ENCODE results near the gene PHF21B. TPM values are rescaled to one million over a fixed set of nuclear protein-coding genes. Genes with fewer than 3 reads are reported as not detected.
"Not testable (repeated sequence)": the region's sequence is repeated elsewhere in the genome, so short reads cannot be mapped to it uniquely, and the experiment has no call there.

Gene PHF21B
- total and polyA plus RNA-seq, 4 donors = 3.3 to 12.7 (median 9.2) TPM

GRCh38 chr22:44907765-44908737 lies 101.8 kb downstream of the PHF21B start:
- peaks cover 2% of the 10 kb centered on the region for H3K9me3 ChIP-seq (ENCODE audit: control insufficient read depth, insufficient read depth, low read length)
- 87% methylated on average over 18 of the region's 21 CpGs for WGBS (ENCODE audit: insufficient coverage)
- no peak overlapping the region for H3K27ac ChIP-seq (ENCODE audit: low read depth, low read length)
- no peak overlapping the region for H3K4me3 ChIP-seq (ENCODE audit: low read depth, low read length)
- H3K4me1 ChIP-seq (ENCODE audit: control insufficient read depth, insufficient read depth, low read length) = no peaks in the 10 kb centered on the region
- DNase-seq (ENCODE audit: low read depth in 4 of 6, low spot score in 6 of 6) = no peak
- H3K36me3 ChIP-seq (ENCODE audit: control insufficient read depth, insufficient read depth, low read length) = peaks cover 61% of the 10 kb centered on the region
- H3K27me3 ChIP-seq (ENCODE audit: control insufficient read depth, insufficient read depth, low read length) = no peaks in the 10 kb centered on the region

- Histone ChIP-seq H3K27ac (ENCODE audit: low read depth, low read length) (no peak overlapping the region), H3K36me3 (ENCODE audit: control insufficient read depth, insufficient read depth, low read length) (peaks cover 54% of the 10 kb centered on the region), H3K4me3 (ENCODE audit: low read depth, low read length) (no peak overlapping the region), H3K27me3 (ENCODE audit: control insufficient read depth, insufficient read depth, low read length) (no peaks in the 10 kb centered on the region), H3K9me3 (ENCODE audit: control insufficient read depth, insufficient read depth, low read length) (peaks cover 2% of the 10 kb centered on the region), H3K4me1 (ENCODE audit: control insufficient read depth, insufficient read depth, low read length) (no peaks in the 10 kb centered on the region)
- DNase-seq (ENCODE audit: low read depth in 4 of 6, low spot score in 6 of 6) = no peak
- WGBS (ENCODE audit: insufficient coverage) = 100% methylated on average over 16 of the region's 18 CpGs
Measured at GRCh38 chr22:44906999-44907644, 102.7 kb downstream of the PHF21B start.

DNA sequence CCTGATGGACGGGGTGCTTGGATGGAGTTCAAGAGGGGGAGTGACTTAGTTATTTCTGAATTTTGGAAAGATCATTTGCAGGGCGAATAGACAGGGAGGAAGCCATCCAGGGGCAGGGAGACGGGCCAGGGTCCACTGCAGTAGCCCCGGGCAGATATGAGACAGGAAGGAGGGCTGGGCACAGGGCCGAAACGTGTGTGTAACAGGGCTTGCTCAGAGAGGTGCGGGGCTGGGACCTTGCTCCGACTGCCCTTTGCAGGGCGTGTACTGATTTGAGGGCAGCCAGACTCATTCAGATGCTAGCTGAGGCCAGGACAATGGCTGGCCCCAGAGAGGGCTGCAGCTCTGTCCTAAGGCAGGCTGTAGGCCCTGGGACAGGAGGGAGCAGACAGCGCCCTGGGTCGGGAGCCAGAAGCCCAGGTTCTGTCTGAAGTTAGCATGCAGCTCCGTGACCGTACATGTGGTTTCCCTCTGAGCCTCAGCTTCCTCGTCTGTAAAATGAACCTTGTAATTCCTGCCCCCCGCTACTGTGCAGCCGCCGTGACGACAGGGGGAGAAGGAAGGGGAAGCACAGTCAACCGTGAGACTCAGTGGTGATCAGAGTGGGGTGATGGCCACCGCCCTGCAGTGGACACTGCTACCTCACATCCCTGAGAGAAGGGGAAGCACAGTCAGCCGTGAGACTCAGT lies 103.4 kb downstream of the PHF21B start:
- H3K4me1 ChIP-seq (ENCODE audit: control insufficient read depth, insufficient read depth, low read length) = no peaks in the 10 kb centered on the region
- H3K36me3 ChIP-seq (ENCODE audit: control insufficient read depth, insufficient read depth, low read length) = peaks cover 51% of the 10 kb centered on the region
- no peak overlapping the region for H3K4me3 ChIP-seq (ENCODE audit: low read depth, low read length)
- peaks cover 7% of the 10 kb centered on the region for H3K9me3 ChIP-seq (ENCODE audit: control insufficient read depth, insufficient read depth, low read length)
- DNase-seq (ENCODE audit: low read depth in 4 of 6, low spot score in 6 of 6) = no peak
- H3K27me3 ChIP-seq (ENCODE audit: control insufficient read depth, insufficient read depth, low read length) = no peaks in the 10 kb centered on the region
- no peak overlapping the region for H3K27ac ChIP-seq (ENCODE audit: low read depth, low read length)
- 92% methylated on average over 20 of the region's 21 CpGs for WGBS (ENCODE audit: insufficient coverage)

GRCh38 chr22:44904492-44905152 lies 105.2 kb downstream of the PHF21B start:
- Histone ChIP-seq H3K9me3 (ENCODE audit: control insufficient read depth, insufficient read depth, low read length) (peaks cover 15% of the 10 kb centered on the region), H3K36me3 (ENCODE audit: control insufficient read depth, insufficient read depth, low read length) (peaks cover 45% of the 10 kb centered on the region)
- H3K4me3 ChIP-seq (ENCODE audit: low read depth, low read length); H3K27me3 ChIP-seq (ENCODE audit: control insufficient read depth, insufficient read depth, low read length); H3K27ac ChIP-seq (ENCODE audit: low read depth, low read length); H3K4me1 ChIP-seq (ENCODE audit: control insufficient read depth, insufficient read depth, low read length); DNase-seq (ENCODE audit: low read depth in 4 of 6, low spot score in 6 of 6): not testable (repeated sequence)
- 80% methylated on average over 3 of the region's 5 CpGs for WGBS (ENCODE audit: insufficient coverage)

GRCh38 chr22:44903164-44903563 lies 106.6 kb downstream of the PHF21B start:
- H3K36me3 ChIP-seq (ENCODE audit: control insufficient read depth, insufficient read depth, low read length) = peaks cover 37% of the 10 kb centered on the region
- H3K4me1 ChIP-seq (ENCODE audit: control insufficient read depth, insufficient read depth, low read length); H3K4me3 ChIP-seq (ENCODE audit: low read depth, low read length); H3K27ac ChIP-seq (ENCODE audit: low read depth, low read length); H3K27me3 ChIP-seq (ENCODE audit: control insufficient read depth, insufficient read depth, low read length); DNase-seq (ENCODE audit: low read depth in 4 of 6, low spot score in 6 of 6): not testable (repeated sequence)
- WGBS (ENCODE audit: insufficient coverage) = no CpG with 5 or more reads among the region's 2 CpGs
- peaks cover 15% of the 10 kb centered on the region for H3K9me3 ChIP-seq (ENCODE audit: control insufficient read depth, insufficient read depth, low read length)

DNA sequence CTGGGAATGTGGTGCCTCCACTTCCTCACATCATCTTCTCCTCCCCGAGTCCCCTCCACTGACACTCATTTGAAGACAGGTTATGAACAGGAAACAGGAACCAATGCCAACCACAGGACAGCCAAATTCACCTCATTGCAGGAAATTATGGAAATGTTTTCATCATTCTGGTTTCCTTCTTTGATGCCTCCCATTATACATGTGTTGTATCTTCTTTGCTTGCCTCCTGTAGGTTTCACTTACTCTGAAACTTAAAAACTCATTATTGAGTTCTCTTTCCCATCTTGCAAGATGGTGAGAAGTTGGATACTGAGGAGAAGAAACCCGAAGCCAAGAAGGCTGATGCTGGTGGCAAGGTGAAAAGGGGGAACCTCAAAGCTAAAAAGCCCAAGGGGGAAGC lies 108.5 kb downstream of the PHF21B start:
- Histone ChIP-seq H3K4me1 (ENCODE audit: control insufficient read depth, insufficient read depth, low read length) (no peaks in the 10 kb centered on the region), H3K9me3 (ENCODE audit: control insufficient read depth, insufficient read depth, low read length) (peaks cover 15% of the 10 kb centered on the region), H3K36me3 (ENCODE audit: control insufficient read depth, insufficient read depth, low read length) (peaks cover 19% of the 10 kb centered on the region), H3K4me3 (ENCODE audit: low read depth, low read length) (no peak overlapping the region), H3K27me3 (ENCODE audit: control insufficient read depth, insufficient read depth, low read length) (no peaks in the 10 kb centered on the region), H3K27ac (ENCODE audit: low read depth, low read length) (no peak overlapping the region)
- no CpG with 5 or more reads among the region's 2 CpGs for WGBS (ENCODE audit: insufficient coverage)
- peak in 1 of 6 donors; percentile 8 for DNase-seq (ENCODE audit: low read depth in 4 of 6, low spot score in 6 of 6)

GRCh38 chr22:44898236-44898635 lies 111.6 kb downstream of the PHF21B start:
- Histone ChIP-seq H3K27me3 (ENCODE audit: control insufficient read depth, insufficient read depth, low read length) (no peaks in the 10 kb centered on the region), H3K36me3 (ENCODE audit: control insufficient read depth, insufficient read depth, low read length) (peaks cover 35% of the 10 kb centered on the region), H3K9me3 (ENCODE audit: control insufficient read depth, insufficient read depth, low read length) (peaks cover 15% of the 10 kb centered on the region), H3K4me3 (ENCODE audit: low read depth, low read length) (no peak overlapping the region), H3K27ac (ENCODE audit: low read depth, low read length) (no peak overlapping the region), H3K4me1 (ENCODE audit: control insufficient read depth, insufficient read depth, low read length) (no peaks in the 10 kb centered on the region)
- no peak for DNase-seq (ENCODE audit: low read depth in 4 of 6, low spot score in 6 of 6)
- 95% methylated on average over 3 of the region's 6 CpGs for WGBS (ENCODE audit: insufficient coverage)

DNA sequence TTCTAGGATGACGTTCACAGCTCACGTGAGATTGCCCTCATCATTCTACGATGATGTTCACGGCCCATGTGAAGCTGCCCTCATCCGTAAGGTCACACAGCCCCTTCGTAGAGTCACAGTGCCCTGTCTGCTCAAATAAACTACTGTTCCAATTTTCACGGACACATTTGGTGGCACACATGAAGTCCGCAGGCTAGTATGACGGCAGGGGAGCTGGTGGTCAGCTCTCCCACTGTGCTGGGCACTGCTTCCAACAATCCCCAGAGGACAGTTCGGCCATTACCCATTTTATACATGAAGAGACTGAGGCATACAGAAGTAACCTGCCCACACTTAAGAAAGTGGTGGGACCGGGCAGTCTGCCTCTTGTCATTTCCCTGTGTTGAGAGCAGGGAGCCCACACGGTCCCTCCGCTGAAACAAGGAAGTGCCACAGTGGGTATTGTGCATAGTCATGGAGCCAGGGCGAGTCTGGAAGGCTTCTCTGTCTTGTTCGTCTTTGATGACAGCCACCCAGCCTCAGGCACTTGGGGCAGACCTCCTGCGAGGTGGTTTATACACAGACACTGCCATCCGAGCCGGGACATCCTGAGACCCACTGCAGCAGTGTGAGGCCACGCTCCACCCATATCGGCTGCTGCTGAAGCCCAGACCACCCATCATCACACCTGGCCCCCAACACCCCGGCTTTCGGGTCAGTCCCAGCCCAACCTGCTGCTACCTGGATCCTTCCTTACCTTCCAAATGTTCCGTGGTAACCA lies 114.3 kb downstream of the PHF21B start:
- WGBS (ENCODE audit: insufficient coverage) = 91% methylated on average over 22 of the region's 23 CpGs
- DNase-seq (ENCODE audit: low read depth in 4 of 6, low spot score in 6 of 6) = no peak
- peaks cover 54% of the 10 kb centered on the region for H3K36me3 ChIP-seq (ENCODE audit: control insufficient read depth, insufficient read depth, low read length)

More for the DNA sequence above, 114.3 kb downstream of the PHF21B start:
- Histone ChIP-seq H3K4me1 (ENCODE audit: control insufficient read depth, insufficient read depth, low read length) (no peaks in the 10 kb centered on the region), H3K4me3 (ENCODE audit: low read depth, low read length) (no peak overlapping the region), H3K27ac (ENCODE audit: low read depth, low read length) (no peak overlapping the region), H3K27me3 (ENCODE audit: control insufficient read depth, insufficient read depth, low read length) (no peaks in the 10 kb centered on the region), H3K9me3 (ENCODE audit: control insufficient read depth, insufficient read depth, low read length) (peaks cover under 1% of the 10 kb centered on the region)

Data from spinal cord (tissue), 10 donors.